Jurkat, Clone E6-1 (cell line): ENCODE measurements around the gene ATRIP.

Experiments used
- DNase-seq: peaks from one replicate; pipeline ENCODE4 v3.0.0-alpha.2; 2011; ENCODE audit warnings: low read depth, low spot score
- H3K4me3 ChIP-seq: 2 replicates; pipeline ENCODE4 v1.5.1; 2011; ENCODE audit warnings: mild to moderate bottlenecking, low read length, control low read depth, moderate library complexity

The ATRIP gene

GRCh38 chr3:48409291-48410201 lies 37.0 kb upstream of the ATRIP start:
- H3K4me3 ChIP-seq, result no peak overlapping the region
- DNase-seq, result no peak

- DNase-seq, result no peak
- H3K4me3 ChIP-seq, result no peak overlapping the region
Measured at GRCh38 chr3:48410205-48411040, 36.1 kb upstream of the ATRIP start.

- no peak overlapping the region for H3K4me3 ChIP-seq
- no peak for DNase-seq
Measured at GRCh38 chr3:48411041-48411588, 35.4 kb upstream of the ATRIP start.

GRCh38 chr3:48411606-48412374 lies 34.7 kb upstream of the ATRIP start:
- H3K4me3 ChIP-seq, result no peak overlapping the region
- DNase-seq, result no peak

GRCh38 chr3:48412375-48413001 lies 34.0 kb upstream of the ATRIP start:
- no peak overlapping the region for H3K4me3 ChIP-seq
- DNase-seq, result no peak

- no peak overlapping the region for H3K4me3 ChIP-seq
- DNase-seq, result no peak
Measured at GRCh38 chr3:48413086-48413485, 33.5 kb upstream of the ATRIP start.

- no peak for DNase-seq
- H3K4me3 ChIP-seq, result no peak overlapping the region
Measured at GRCh38 chr3:48413611-48414010, 32.9 kb upstream of the ATRIP start.

GRCh38 chr3:48414376-48415250 lies 31.9 kb upstream of the ATRIP start:
- no peak overlapping the region for H3K4me3 ChIP-seq
- DNase-seq, result no peak

GRCh38 chr3:48415251-48415953 lies 31.1 kb upstream of the ATRIP start:
- DNase-seq, result no peak
- no peak overlapping the region for H3K4me3 ChIP-seq

GRCh38 chr3:48416091-48416505 lies 30.4 kb upstream of the ATRIP start:
- DNase-seq, result no peak
- H3K4me3 ChIP-seq, result no peak overlapping the region

GRCh38 chr3:48416546-48416945 lies 30.0 kb upstream of the ATRIP start:
- H3K4me3 ChIP-seq, result no peak overlapping the region
- no peak for DNase-seq

- DNase-seq, result no peak
- no peak overlapping the region for H3K4me3 ChIP-seq
Measured at GRCh38 chr3:48417529-48418108, 28.9 kb upstream of the ATRIP start.

- no peak for DNase-seq
- no peak overlapping the region for H3K4me3 ChIP-seq
Measured at GRCh38 chr3:48418140-48418539, 28.4 kb upstream of the ATRIP start.

- no peak for DNase-seq
Measured at GRCh38 chr3:48418651-48419050, 27.9 kb upstream of the ATRIP start.

GRCh38 chr3:48419149-48419548 lies 27.4 kb upstream of the ATRIP start:
- no peak for DNase-seq
- H3K4me3 ChIP-seq, result no peak overlapping the region

More at GRCh38 chr3:48418651-48419050, 27.9 kb upstream of the ATRIP start:
- no peak overlapping the region for H3K4me3 ChIP-seq

- H3K4me3 ChIP-seq, result no peak overlapping the region
- DNase-seq, result no peak
Measured at GRCh38 chr3:48419597-48419996, 26.9 kb upstream of the ATRIP start.

GRCh38 chr3:48420561-48420960 lies 26.0 kb upstream of the ATRIP start:
- DNase-seq, result no peak
- H3K4me3 ChIP-seq, result no peak overlapping the region
